OCI-LY3 (cell line): Measurements from ENCODE around the gene FAM181A.

Source experiments
- H2AFZ ChIP-seq: fragments of 200-600, 300-600 bp; shearing (Covaris generic); 2 replicates; pipeline ENCODE4 v1.6.0; 2014; ENCODE audit warnings: antibody characterized with exemption, low read depth, low read length
- H3K27ac ChIP-seq: fragments of 200-600, 300-600 bp; sonication (generic); 2 replicates; pipeline ENCODE4 v1.5.1; 2014; ENCODE audit warnings: mild to moderate bottlenecking, low read length, moderate library complexity, mixed read lengths
- H3K27me3 ChIP-seq: fragments of 200-600, 300-600 bp; sonication (generic); 2 replicates; pipeline ENCODE4 v1.6.1; 2014; ENCODE audit warnings: low read depth, low read length, mixed read lengths
- H3K36me3 ChIP-seq: fragments of 200-600, 300-600 bp; sonication (generic); replicated peaks from 2 replicates; pipeline ENCODE3; 2014; ENCODE audit warnings: low read depth, low read length, mixed read lengths
- H3K4me1 ChIP-seq: fragments of 300-600, 200-600 bp; sonication (generic); 2 replicates; pipeline ENCODE4 v1.6.1; 2014; ENCODE audit warnings: low read length, mixed read lengths
- H3K4me2 ChIP-seq: fragments of 200-600, 300-600 bp; sonication (generic); 2 replicates; pipeline ENCODE4 v1.6.1; 2014; ENCODE audit warnings: low read length, mixed read lengths
- H3K4me3 ChIP-seq: fragments of 300-600, 200-600 bp; sonication (generic); 2 replicates; pipeline ENCODE4 v1.5.1; 2014; ENCODE audit warnings: antibody characterized with exemption, mild to moderate bottlenecking, low read length, moderate library complexity
- H3K79me2 ChIP-seq: fragments of 300-600, 200-600 bp; shearing (Covaris generic); 2 replicates; pipeline ENCODE4 v1.6.1; 2014; ENCODE audit warnings: mild to moderate bottlenecking, low read length, mixed read lengths
- H3K9ac ChIP-seq: fragments of 300-600, 200-600 bp; shearing (Covaris generic); 2 replicates; pipeline ENCODE4 v1.6.0; 2014; ENCODE audit warnings: mild to moderate bottlenecking, low read length, moderate library complexity
- H3K9me3 ChIP-seq: fragments of 200-600, 300-600 bp; shearing (Covaris generic); 2 replicates; pipeline ENCODE4 v1.6.1; 2014; ENCODE audit warnings: low read length, mixed read lengths; ENCODE audit not compliant: insufficient read depth
- H4K20me1 ChIP-seq: fragments of 200-600, 300-600 bp; sonication (generic); 2 replicates; pipeline ENCODE4 v1.6.1; 2016; ENCODE audit warnings: low read length, mixed read lengths; ENCODE audit not compliant: insufficient read depth
- CTCF ChIP-seq: fragments of 200-600, 300-600 bp; sonication (generic); IDR thresholded peaks from 2 replicates; pipeline ENCODE4 v1.5.1; 2014; ENCODE audit warnings: antibody characterized with exemption, low read length, low read depth
- EZH2phosphoT487 ChIP-seq: fragments of 200-600 bp; shearing (Covaris generic); IDR thresholded peaks from 2 replicates; pipeline ENCODE4 v1.6.1; 2018; ENCODE audit warnings: antibody characterized with exemption, mixed run types, low read depth

Gene FAM181A

GRCh38 chr14:93978735-93979134 is 51.6 kb downstream of the FAM181A start:
- no peak for TF ChIP-seq EZH2phosphoT487
- no peak for TF ChIP-seq CTCF
- Histone ChIP-seq H2AFZ (no peak overlapping the region), H3K4me3 (peak overlapping the region; percentile 8; the same call in 1 of the 2 replicates), H3K9ac (peak overlapping the region; percentile 63), H3K27me3 (peaks cover 6% of the 10 kb centered on the region; the same call in 1 of the 2 replicates), H3K4me1 (peaks cover 66% of the 10 kb centered on the region), H3K79me2 (no peaks in the 10 kb centered on the region), H3K4me2 (peak overlapping the region; percentile 49), H3K36me3 (peaks cover 10% of the 10 kb centered on the region), H3K9me3 (peaks cover 15% of the 10 kb centered on the region; the same call in 1 of the 2 replicates), H4K20me1 (no peaks in the 10 kb centered on the region), H3K27ac (peak overlapping the region; percentile 93)
